Measurements from ENCODE around the gene LASP1.

LASP1 gene

DNA sequence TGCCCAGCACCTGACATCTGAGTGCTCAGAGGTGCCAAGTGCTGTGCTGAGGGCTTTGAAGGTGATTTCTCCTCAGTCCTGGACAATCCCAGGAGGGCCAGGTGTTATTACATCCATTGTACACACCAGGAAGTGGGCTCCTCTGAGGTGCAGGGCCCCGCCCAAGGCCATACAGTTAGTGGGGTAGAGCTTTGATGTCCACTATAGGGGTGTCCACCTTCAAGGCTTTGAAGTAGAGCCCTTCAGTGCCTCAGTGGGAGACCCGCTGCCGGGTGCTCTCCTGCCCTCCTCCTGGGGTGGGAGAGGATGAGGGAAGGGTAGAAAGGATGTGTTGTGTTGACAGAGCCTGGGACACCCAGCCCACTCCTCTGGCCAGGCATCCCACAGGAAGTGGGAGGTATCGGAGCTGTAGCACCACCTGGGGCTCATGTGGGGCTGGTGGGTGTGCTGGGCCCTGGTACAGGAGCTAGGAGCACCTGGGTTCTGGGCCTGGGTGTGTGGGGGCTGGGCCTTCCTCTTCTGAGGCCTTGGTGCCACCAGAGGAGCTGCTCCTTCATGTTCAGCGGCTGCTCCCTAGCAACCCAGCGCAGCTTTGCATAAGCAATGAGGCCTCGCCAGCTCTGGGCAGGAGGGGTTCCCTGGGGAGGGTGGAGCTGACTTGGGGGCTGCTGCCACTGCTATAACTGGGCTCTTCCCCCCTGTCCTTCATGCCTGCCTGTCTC is 7.4 kb downstream of the LASP1 start:
- no peak overlapping the region for H3K4me3 ChIP-seq (ENCODE audit: low read depth, low read length)
- TF ChIP-seq CTCF (IDR thresholded peaks at IDR 0.05; ENCODE audit: borderline replicate concordance, insufficient read depth, low read depth, low read length), result no peak

GRCh38 chr17:38879878-38880665 is 10.2 kb downstream of the LASP1 start:
- no peak overlapping the region for H3K4me3 ChIP-seq (ENCODE audit: low read depth, low read length)
- TF ChIP-seq CTCF (IDR thresholded peaks at IDR 0.05; ENCODE audit: borderline replicate concordance, insufficient read depth, low read depth, low read length), result no peak

DNA sequence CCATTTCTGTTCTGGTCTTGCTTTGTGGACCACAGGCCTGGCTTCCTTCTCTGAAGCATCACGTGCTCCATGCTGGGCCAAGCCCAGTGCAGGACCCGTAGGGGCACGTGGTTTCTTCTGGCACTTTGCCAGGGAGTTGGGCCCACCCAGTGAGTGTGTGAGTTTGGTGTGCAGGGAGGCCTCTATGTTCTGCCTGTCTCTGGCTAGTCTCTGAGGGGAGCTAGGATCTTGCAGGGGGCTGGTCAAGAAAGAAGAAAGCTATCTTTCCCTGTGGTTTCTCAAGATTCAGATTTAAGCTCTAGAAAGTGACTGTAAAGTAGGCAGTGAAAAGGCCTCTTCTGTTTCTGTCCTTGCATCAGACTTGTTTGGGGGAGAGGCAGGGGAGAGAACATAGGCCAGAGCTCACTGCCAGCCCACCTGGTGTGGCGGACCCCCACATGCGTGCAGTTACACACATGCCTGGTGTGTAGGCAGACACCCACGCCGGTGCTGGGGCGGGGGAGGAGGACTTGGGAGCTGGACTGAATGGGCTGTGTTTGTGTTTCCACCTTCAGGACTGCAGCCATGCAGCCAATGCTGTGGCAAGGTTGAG is 11.8 kb downstream of the LASP1 start:
- H3K4me3 ChIP-seq (ENCODE audit: low read depth, low read length), result no peak overlapping the region
- no peak for TF ChIP-seq CTCF (IDR thresholded peaks at IDR 0.05; ENCODE audit: borderline replicate concordance, insufficient read depth, low read depth, low read length)

GRCh38 chr17:38882870-38883269 is 13.0 kb downstream of the LASP1 start:
- H3K4me3 ChIP-seq (ENCODE audit: low read depth, low read length), result no peak overlapping the region
- TF ChIP-seq CTCF (IDR thresholded peaks at IDR 0.05; ENCODE audit: borderline replicate concordance, insufficient read depth, low read depth, low read length), result no peak

DNA sequence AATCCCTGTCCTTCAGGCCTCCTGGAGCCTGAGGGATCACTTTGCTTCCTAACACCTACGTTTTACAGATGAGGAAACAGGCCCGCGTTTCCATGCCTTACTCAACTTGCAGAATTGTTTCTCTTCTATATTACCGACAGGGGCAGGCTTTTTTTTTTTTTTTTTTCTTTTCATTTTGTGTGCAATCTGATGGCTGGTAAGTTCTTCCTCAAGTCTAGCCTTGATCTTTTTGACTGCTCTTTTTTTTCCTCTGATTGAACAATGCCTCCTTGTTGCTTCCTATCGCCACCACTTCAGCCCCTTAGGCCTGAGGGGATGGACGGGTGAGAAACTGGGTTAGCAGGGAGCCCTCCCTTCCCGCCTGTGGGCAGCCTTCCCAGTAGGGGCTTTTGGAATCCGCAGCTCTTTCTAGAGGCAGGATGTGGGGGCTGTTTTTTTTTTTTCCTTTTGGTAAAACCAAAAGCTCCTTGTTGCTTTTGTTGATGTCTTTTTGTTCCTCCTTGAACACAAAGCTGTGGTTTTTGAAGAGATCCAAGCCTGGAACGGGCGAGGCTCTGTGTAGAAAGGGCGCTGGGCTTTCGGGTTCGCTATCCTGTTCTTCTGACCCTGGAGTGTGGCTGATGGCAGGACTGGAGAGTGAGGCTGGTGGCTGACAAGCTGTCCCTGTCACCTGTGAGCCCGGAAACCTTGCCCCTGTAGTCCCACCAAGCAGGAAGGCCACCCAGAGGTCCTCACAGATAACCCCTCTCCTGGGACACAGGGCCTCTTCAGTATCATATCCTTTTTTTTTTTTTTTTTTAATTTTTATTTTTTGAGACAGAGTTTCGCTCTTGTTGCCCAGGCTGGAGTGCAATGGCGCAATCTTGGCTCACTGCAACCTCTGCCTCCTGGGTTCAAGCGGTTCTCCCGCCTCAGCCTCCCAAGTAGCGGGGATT is 14.0 kb downstream of the LASP1 start:
- H3K4me3 ChIP-seq (ENCODE audit: low read depth, low read length), result no peak overlapping the region
- TF ChIP-seq CTCF (IDR thresholded peaks at IDR 0.05; ENCODE audit: borderline replicate concordance, insufficient read depth, low read depth, low read length), result no peak

- no peak overlapping the region for H3K4me3 ChIP-seq (ENCODE audit: low read depth, low read length)
- no peak for TF ChIP-seq CTCF (IDR thresholded peaks at IDR 0.05; ENCODE audit: borderline replicate concordance, insufficient read depth, low read depth, low read length)
These were observed 15.3 kb downstream of the LASP1 start for GRCh38 chr17:38885044-38885727.

Measured in GM12875 (cell line).